GM12872 (cell line): ENCODE results near the gene CENPP.

Source experiments
- CTCF ChIP-seq: IDR thresholded peaks from 3 replicates; pipeline ENCODE4 v1.5.1; 2011; ENCODE audit warnings: low read depth, mild to moderate bottlenecking, low read length, moderate library complexity; ENCODE audit not compliant: insufficient read depth

Gene CENPP

GRCh38 chr9:92595930-92596329, 270.2 kb downstream of the CENPP start:
- TF ChIP-seq CTCF = no peak

- no peak for TF ChIP-seq CTCF
Observed at GRCh38 chr9:92598382-92598781, 272.6 kb downstream of the CENPP start.

GRCh38 chr9:92599938-92600461, 274.2 kb downstream of the CENPP start:
- TF ChIP-seq CTCF = no peak

GRCh38 chr9:92600462-92601261, 274.9 kb downstream of the CENPP start:
- TF ChIP-seq CTCF = no peak

- TF ChIP-seq CTCF = no peak
Observed at GRCh38 chr9:92601451-92601850, 275.7 kb downstream of the CENPP start.

- no peak for TF ChIP-seq CTCF
Observed at GRCh38 chr9:92602413-92602812, 276.7 kb downstream of the CENPP start.

- no peak for TF ChIP-seq CTCF
Observed at GRCh38 chr9:92603100-92603499, 277.3 kb downstream of the CENPP start.
